IPS-20b (cell line): ENCODE measurements around the gene NR1D1.
"Not testable (repeated sequence)": the region's sequence is repeated elsewhere in the genome, so short reads cannot be mapped to it uniquely, and the experiment has no call there.

Source experiments
- H3K27ac ChIP-seq: one replicate; pipeline ENCODE4 v1.5.1; 2013; ENCODE audit warnings: low read length
- H3K27me3 ChIP-seq: 2 replicates; pipeline ENCODE4 v1.6.1; 2013; ENCODE audit warnings: mild to moderate bottlenecking, low read length, inconsistent platforms; ENCODE audit not compliant: insufficient read depth
- H3K36me3 ChIP-seq: 2 replicates; pipeline ENCODE4 v1.6.1; 2013; ENCODE audit warnings: low read depth, mild to moderate bottlenecking, inconsistent platforms, low read length, moderate library complexity; ENCODE audit not compliant: insufficient read depth
- H3K4me1 ChIP-seq: 2 replicates; pipeline ENCODE4 v1.6.1; 2013; ENCODE audit warnings: mild to moderate bottlenecking, control low read depth, inconsistent platforms, low read length, moderate library complexity; ENCODE audit not compliant: insufficient read depth
- H3K4me3 ChIP-seq: 2 replicates; pipeline ENCODE4 v1.5.1; 2013; ENCODE audit warnings: mild to moderate bottlenecking, low read length, inconsistent platforms
- H3K9ac ChIP-seq: 2 replicates; pipeline ENCODE4 v1.6.1; 2013; ENCODE audit warnings: low read depth, mild to moderate bottlenecking, inconsistent platforms, low read length, moderate library complexity
- H3K9me3 ChIP-seq: 2 replicates; pipeline ENCODE4 v1.6.1; 2013; ENCODE audit warnings: mild to moderate bottlenecking, low read depth, low read length, inconsistent platforms; ENCODE audit not compliant: insufficient read depth

NR1D1 gene

DNA sequence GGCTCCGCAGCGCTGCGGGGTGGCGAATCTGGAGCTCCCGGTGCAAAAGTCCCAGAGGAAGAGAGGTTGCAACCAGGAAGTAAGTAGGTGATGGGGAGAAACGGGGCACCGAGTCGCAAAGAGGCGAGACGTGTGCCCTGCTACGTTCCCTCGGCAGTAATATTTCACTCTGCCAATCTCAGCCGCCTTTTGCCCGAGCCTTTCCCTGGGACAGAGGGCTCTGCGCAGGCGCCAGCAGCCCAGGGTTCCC lies at the start of gene NR1D1:
TSS of gene NR1D1 (minus strand) at position 171 of the 250 bp plus-strand sequence. CDS start 495 bp downstream, outside the sequence.
- peaks cover 38% of the 10 kb centered on the region for H3K27me3 ChIP-seq
- no peak within 1 kb of the TSS for H3K27ac ChIP-seq
- no peaks in the 10 kb centered on the region; the same call in 1 of the 2 replicates for H3K9me3 ChIP-seq
- H3K4me3 ChIP-seq: peak within 1 kb of the TSS; percentile 65
- H3K36me3 ChIP-seq: peaks cover 17% of the 10 kb centered on the region
- peak within 1 kb of the TSS; percentile 37; the same call in 1 of the 2 replicates for H3K9ac ChIP-seq
- peaks cover 27% of the 10 kb centered on the region for H3K4me1 ChIP-seq

- Histone ChIP-seq H3K27me3 (no peaks in the 10 kb centered on the region), H3K4me1 (no peaks in the 10 kb centered on the region), H3K36me3 (peaks cover 81% of the 10 kb centered on the region), H3K9me3 (no peaks in the 10 kb centered on the region), H3K9ac (no peak overlapping the region), H3K27ac (no peak overlapping the region), H3K4me3 (no peak overlapping the region)
These were observed 48.1 kb upstream of the NR1D1 start for GRCh38 chr17:40148527-40148926.

DNA sequence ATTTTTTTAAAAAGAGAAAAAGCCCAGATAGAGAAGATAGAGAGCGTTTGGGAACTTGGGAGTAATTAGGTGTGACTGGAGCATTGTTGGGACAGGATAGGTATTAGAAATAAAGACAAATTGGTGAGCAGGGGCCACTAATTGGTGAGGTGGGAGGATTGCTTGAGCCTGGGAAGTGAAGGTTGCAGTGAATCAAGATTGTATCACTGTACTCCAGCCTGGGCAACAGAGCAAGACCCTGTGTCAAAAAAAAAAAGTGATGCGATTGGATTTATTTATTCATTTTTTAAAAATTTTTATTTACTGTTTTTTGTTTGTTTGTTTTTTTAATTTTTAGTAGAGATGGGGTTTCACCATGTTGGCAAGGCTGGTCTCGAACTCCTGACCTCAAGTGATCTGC lies 45.1 kb upstream of the NR1D1 start:
- no peak overlapping the region for H3K9ac ChIP-seq
- peaks cover 73% of the 10 kb centered on the region for H3K36me3 ChIP-seq
- H3K4me1 ChIP-seq: peaks cover 4% of the 10 kb centered on the region; the same call in 1 of the 2 replicates
- no peaks in the 10 kb centered on the region for H3K9me3 ChIP-seq
- H3K27ac ChIP-seq: no peak overlapping the region
- H3K27me3 ChIP-seq: no peaks in the 10 kb centered on the region
- no peak overlapping the region for H3K4me3 ChIP-seq

DNA sequence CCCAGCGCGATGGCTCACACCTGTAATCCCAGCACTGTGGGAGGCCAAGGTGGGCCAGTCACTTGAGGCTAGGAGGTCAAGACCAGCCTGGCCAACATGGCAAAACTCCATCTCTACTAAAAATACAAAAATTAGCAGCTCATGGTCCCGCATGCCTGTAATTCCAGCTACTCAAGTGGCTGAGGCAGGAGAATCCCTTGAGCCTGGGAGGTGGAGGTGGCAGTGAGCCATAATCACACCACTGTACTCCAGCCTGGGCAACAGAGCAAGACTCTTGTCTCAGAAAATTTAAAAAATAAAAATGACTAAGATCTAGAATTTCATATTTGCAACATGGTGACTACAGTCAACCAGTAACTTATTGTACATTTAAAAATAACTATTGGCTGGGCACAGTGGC lies 42.8 kb upstream of the NR1D1 start:
- not testable (repeated sequence) for H3K27ac ChIP-seq, H3K4me1 ChIP-seq, H3K9ac ChIP-seq, H3K4me3 ChIP-seq, H3K9me3 ChIP-seq, H3K27me3 ChIP-seq
- peaks cover 49% of the 10 kb centered on the region for H3K36me3 ChIP-seq

- Histone ChIP-seq H3K27ac (peak overlapping the region; percentile 54), H3K4me3 (peak overlapping the region; percentile 77), H3K4me1 (peaks cover 4% of the 10 kb centered on the region; the same call in 1 of the 2 replicates), H3K36me3 (peaks cover 49% of the 10 kb centered on the region), H3K9ac (peak overlapping the region; percentile 85), H3K9me3 (no peaks in the 10 kb centered on the region), H3K27me3 (no peaks in the 10 kb centered on the region)
These were observed 39.2 kb upstream of the NR1D1 start for GRCh38 chr17:40139566-40140058.

GRCh38 chr17:40135817-40136216 lies 35.4 kb upstream of the NR1D1 start:
- Histone ChIP-seq H3K4me1 (no peaks in the 10 kb centered on the region), H3K4me3 (no peak overlapping the region), H3K27ac (no peak overlapping the region), H3K36me3 (peaks cover 68% of the 10 kb centered on the region), H3K9me3 (no peaks in the 10 kb centered on the region), H3K9ac (no peak overlapping the region), H3K27me3 (no peaks in the 10 kb centered on the region)

DNA sequence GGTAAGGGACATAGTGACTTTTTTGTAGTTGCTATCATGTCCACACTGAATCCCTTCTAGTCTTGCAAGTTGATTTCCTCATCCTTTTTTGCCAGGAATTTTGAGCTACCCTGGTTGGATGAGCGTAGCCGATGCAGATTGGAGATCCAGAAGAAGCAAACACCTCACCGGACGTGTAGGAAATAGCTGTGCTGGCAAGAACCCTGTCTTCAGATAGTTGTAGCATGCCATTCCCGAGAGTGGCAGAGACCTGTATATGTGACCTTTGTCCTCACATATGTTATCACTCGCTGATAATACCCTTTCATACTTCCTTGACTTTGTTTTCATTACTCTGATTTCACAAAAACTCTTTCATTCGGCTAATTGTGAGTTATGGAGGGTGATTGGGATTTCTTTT lies 33.8 kb upstream of the NR1D1 start:
- Histone ChIP-seq H3K27ac (no peak overlapping the region), H3K27me3 (no peaks in the 10 kb centered on the region), H3K4me1 (no peaks in the 10 kb centered on the region), H3K9me3 (no peaks in the 10 kb centered on the region), H3K36me3 (peaks cover 84% of the 10 kb centered on the region), H3K4me3 (no peak overlapping the region), H3K9ac (no peak overlapping the region)

DNA sequence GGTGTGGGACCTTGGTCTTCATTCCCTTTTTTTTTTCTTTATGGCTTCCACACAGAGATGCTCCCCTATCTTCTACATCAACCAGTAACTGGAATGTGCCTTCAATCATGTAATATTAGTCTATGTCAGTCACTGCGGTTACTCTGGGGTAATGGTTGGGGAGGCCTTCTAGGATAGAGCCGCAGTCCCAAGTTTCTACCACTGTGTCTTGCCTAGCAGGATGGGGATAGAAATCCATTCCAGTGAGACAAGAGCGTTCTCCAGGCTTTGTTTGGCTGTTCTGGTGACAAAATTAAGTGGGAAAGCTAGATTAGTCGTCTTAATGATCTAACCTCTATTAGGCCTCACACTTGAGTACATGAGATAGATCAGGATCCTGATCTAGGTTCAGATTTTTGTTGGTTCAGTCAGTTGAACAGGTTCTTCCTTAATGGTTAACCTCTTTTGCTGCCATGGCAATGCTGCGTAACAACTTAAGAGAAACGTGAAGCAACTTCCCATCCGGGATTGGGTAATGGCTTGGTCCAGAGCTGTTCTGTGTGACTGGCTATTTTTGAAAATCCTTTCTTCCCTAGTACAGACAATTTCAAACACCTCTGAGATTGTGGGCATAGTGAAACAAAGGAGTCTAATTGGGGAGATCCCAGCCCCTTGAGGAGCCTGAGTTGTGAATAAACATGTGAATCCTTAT lies 30.1 kb upstream of the NR1D1 start:
- H3K9ac ChIP-seq: no peak overlapping the region
- no peaks in the 10 kb centered on the region for H3K27me3 ChIP-seq
- H3K4me1 ChIP-seq: no peaks in the 10 kb centered on the region
- peaks cover 99% of the 10 kb centered on the region for H3K36me3 ChIP-seq
- H3K9me3 ChIP-seq: no peaks in the 10 kb centered on the region
- no peak overlapping the region for H3K27ac ChIP-seq
- H3K4me3 ChIP-seq: no peak overlapping the region

GRCh38 chr17:40129498-40129897 lies 29.1 kb upstream of the NR1D1 start:
- H3K4me1 ChIP-seq: no peaks in the 10 kb centered on the region

DNA sequence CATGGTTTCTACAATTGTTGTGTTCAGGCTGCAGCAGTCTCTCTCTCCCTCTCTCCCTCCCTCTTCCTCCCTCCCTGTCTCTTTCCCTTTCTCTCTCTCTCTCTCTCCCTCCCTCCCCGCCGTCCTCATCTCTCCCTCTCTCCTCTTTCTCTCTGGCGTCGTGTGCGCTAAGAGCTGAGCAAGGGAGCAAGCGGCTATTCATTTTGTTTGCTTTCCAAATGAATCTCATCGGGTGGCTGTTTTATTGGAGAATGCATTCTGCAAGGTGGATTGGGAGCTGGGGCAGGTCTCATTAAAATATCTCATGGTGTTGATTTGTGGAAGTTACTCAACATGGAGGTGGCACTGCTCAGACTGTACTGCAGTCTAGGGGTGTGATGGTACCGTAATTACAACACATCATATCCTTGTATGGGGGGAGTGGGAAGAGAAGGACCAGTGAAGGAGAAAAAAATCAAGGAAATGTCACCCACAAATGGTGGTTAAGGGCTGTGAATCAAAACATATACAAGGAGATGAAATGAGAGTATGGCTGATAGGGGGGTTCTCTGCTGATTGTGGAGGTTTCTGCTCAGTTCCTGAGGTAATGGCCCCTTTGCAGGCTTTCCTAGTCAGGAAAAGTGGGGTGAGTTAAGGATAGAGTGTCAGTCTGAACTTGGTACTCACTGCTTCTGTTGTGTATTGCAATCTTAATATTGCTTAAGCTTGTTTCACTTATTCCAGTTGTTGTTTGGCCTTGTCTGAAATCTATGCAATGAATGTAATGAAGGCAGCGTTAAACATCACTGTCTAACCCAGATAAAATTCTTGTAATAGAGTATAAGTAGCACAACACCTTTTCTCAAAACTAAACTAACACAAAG lies 24.1 kb upstream of the NR1D1 start:
- peaks cover 9% of the 10 kb centered on the region; the same call in 1 of the 2 replicates for H3K4me1 ChIP-seq
- peak overlapping the region; percentile 91 for H3K4me3 ChIP-seq
- H3K9me3 ChIP-seq: no peaks in the 10 kb centered on the region
- H3K9ac ChIP-seq: peak overlapping the region; percentile 81; the same call in 1 of the 2 replicates
- peaks cover 47% of the 10 kb centered on the region for H3K36me3 ChIP-seq
- H3K27me3 ChIP-seq: no peaks in the 10 kb centered on the region
- no peak overlapping the region for H3K27ac ChIP-seq

More at GRCh38 chr17:40129498-40129897, 29.1 kb upstream of the NR1D1 start:
- peaks cover 95% of the 10 kb centered on the region for H3K36me3 ChIP-seq
- no peaks in the 10 kb centered on the region for H3K9me3 ChIP-seq
- no peak overlapping the region for H3K4me3 ChIP-seq
- H3K27me3 ChIP-seq: no peaks in the 10 kb centered on the region
- H3K27ac ChIP-seq: no peak overlapping the region
- no peak overlapping the region for H3K9ac ChIP-seq

DNA sequence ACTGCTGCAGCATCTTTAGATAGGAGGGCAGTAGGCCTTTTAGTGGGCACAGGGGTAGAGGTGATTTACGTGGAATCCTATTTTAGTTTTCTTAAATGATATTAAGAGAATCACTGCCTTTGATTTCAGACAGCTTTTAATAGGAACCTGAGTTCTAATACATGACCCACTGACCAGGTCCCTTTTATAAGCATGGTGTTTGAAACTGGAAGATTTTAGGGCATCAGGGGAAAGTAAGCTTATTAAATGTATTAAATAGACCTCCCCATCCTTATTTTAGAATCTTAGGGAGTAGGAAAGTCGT lies 23.4 kb upstream of the NR1D1 start:
- Histone ChIP-seq H3K36me3 (peaks cover 40% of the 10 kb centered on the region), H3K27me3 (no peaks in the 10 kb centered on the region), H3K4me1 (peaks cover 9% of the 10 kb centered on the region; the same call in 1 of the 2 replicates), H3K9me3 (no peaks in the 10 kb centered on the region), H3K9ac (peak overlapping the region; percentile 81; the same call in 1 of the 2 replicates), H3K27ac (no peak overlapping the region), H3K4me3 (peak overlapping the region; percentile 91)
